Activated naive CD8-positive, alpha-beta T cell (primary cell): ENCODE data around the gene FAM219A.

ENCODE experiments used
- H3K27ac Mint-ChIP-seq: one replicate; pipeline ENCODE4 v1.8.0; 2021; ENCODE audit warnings: mixed read lengths
- H3K27me3 Mint-ChIP-seq: one replicate; pipeline ENCODE4 v1.8.0; 2021; ENCODE audit warnings: mixed read lengths
- H3K36me3 Mint-ChIP-seq: one replicate; pipeline ENCODE4 v1.8.0; 2021; ENCODE audit warnings: mixed read lengths
- H3K4me1 Mint-ChIP-seq: one replicate; pipeline ENCODE4 v1.8.0; 2021; ENCODE audit warnings: low read depth, mixed read lengths
- H3K4me3 Mint-ChIP-seq: one replicate; pipeline ENCODE4 v1.8.0; 2021; ENCODE audit warnings: mild to moderate bottlenecking, mixed read lengths
- H3K9me3 Mint-ChIP-seq: one replicate; pipeline ENCODE4 v1.8.0; 2021; ENCODE audit warnings: low read depth, mixed read lengths

FAM219A gene

DNA sequence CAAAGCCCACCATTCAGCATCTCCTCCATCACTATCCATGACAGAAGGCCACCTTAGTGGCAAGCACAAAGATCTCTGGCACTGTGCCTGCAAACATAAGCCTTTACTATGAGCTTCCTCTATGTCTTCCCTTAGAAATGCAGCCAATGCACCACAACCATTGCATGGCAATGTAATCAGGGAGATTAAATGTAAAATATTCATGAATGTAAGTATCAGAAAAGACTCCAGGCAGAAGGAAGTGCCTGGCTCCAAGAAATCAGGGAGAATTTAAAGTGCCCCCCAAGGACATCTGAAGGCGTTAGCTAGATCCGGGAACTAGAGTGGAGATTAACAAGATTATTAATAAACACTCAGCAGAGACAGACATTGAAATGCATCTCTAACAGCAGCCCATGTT lies 49.2 kb downstream of the FAM219A start:
- H3K27ac Mint-ChIP-seq, result no peak overlapping the region

DNA sequence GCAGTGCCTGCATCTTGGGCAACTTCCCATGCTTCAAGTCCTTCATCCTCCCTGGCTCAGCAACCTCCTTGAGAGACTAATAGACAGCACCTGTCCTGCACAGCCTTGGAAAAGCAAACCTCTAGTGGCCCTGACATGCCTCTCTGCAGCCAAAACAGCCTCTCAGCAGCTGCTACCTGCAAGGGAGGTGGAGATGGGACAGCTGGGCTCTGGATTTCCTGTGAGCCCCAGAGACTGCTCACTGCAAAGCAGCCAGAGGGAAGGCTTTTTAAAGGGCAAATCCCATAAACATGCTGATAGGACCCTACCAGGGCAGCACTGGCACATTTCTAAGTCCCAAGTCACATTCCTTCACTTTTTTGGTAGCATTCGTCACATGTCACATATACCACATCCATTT lies 50.2 kb downstream of the FAM219A start:
- no peak overlapping the region for H3K27ac Mint-ChIP-seq
- H3K27me3 Mint-ChIP-seq, result no peaks in the 10 kb centered on the region

More for the DNA sequence above, 49.2 kb downstream of the FAM219A start:
- Mint-ChIP-seq H3K9me3 (no peaks in the 10 kb centered on the region), H3K4me1 (no peaks in the 10 kb centered on the region), H3K27me3 (no peaks in the 10 kb centered on the region), H3K4me3 (no peak overlapping the region), H3K36me3 (peaks cover 8% of the 10 kb centered on the region)

DNA sequence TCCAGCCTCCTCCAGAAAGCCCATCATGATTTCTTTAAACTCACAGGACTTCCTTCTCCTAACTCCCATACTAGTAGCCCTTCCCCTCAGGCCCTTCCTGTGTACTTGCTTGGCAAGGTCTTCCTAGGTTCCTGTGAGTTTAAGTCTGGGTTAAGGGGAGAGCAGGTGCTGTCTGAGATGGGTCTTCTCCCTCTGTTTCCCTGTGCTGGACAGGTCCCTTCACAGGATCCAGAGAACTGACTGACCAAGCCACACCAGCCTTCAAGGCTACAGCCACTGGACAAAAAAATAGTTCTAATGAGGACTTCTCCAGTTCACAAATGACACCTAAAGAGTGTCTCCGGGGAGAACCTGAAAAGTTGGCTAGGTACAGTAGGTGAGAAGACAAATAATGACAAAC lies 52.2 kb downstream of the FAM219A start:
- Mint-ChIP-seq H3K9me3 (no peaks in the 10 kb centered on the region), H3K4me3 (no peak overlapping the region), H3K27me3 (no peaks in the 10 kb centered on the region), H3K27ac (no peak overlapping the region), H3K4me1 (no peaks in the 10 kb centered on the region), H3K36me3 (peaks cover 9% of the 10 kb centered on the region)

More for the DNA sequence above, 50.2 kb downstream of the FAM219A start:
- Mint-ChIP-seq H3K36me3 (peaks cover 14% of the 10 kb centered on the region), H3K9me3 (no peaks in the 10 kb centered on the region), H3K4me3 (no peak overlapping the region), H3K4me1 (no peaks in the 10 kb centered on the region)

DNA sequence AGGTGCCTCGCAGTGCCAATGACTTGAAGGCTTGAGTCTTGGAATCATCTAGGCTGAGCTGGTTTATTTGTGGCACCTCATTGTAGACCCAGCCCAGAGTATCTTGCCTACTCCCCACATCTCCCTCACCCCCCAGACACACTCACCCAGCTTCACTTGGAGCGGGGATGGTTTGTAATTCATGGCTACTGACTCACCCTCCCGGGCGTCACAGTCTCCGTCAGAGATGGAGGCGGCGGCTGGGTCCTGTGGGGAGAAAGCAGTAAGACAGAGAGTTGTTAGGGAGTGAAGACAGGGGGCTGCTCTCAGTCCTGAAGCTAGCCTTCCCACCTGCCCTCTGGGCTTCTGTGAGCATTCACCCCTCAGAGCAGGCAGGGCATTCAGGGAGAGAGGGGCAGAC lies 52.7 kb downstream of the FAM219A start:
- Mint-ChIP-seq H3K36me3 (peaks cover 9% of the 10 kb centered on the region), H3K4me3 (no peak overlapping the region), H3K27me3 (no peaks in the 10 kb centered on the region), H3K4me1 (no peaks in the 10 kb centered on the region), H3K27ac (no peak overlapping the region), H3K9me3 (no peaks in the 10 kb centered on the region)

DNA sequence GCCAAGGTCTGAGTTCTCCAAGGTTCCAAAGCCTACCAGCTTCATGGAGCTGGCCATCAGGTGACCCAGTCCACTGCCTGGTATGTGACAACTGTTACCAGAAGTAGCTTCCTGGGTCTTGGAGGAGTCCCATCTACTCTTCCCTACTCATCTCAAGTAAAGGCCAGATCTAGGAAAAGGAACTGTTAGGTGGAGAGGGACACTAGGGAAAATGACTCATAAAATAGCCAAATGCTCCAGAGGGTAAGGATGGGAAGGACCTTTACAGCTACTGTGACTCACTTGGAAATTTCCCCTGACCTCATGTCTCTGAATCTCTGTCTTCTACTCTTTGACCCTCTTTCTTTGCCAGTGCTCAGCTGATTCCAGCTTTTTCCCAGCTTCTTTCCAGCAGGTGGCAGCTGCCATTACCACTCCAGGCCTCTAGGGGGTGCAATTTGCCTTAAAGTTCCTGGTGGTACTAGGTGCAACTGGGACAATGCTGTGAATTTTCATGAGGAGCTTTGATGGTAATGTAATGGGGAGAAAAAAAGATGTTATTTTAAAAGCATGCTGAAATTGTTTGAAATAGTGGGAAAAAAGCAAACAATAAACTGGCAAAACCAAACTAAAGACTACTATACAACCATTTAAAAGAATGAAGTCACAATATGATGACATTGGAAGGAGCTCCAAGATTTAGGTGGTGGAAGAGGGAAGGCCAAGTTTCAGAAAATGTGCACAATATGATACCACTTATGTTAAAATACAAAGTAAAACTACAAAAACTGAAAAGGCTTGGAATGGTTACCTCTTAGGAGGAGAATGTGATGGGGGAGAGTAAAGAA lies 54.6 kb downstream of the FAM219A start:
- Mint-ChIP-seq H3K27me3 (no peaks in the 10 kb centered on the region), H3K4me3 (no peak overlapping the region), H3K36me3 (peaks cover 9% of the 10 kb centered on the region), H3K27ac (no peak overlapping the region), H3K4me1 (no peaks in the 10 kb centered on the region), H3K9me3 (no peaks in the 10 kb centered on the region)

DNA sequence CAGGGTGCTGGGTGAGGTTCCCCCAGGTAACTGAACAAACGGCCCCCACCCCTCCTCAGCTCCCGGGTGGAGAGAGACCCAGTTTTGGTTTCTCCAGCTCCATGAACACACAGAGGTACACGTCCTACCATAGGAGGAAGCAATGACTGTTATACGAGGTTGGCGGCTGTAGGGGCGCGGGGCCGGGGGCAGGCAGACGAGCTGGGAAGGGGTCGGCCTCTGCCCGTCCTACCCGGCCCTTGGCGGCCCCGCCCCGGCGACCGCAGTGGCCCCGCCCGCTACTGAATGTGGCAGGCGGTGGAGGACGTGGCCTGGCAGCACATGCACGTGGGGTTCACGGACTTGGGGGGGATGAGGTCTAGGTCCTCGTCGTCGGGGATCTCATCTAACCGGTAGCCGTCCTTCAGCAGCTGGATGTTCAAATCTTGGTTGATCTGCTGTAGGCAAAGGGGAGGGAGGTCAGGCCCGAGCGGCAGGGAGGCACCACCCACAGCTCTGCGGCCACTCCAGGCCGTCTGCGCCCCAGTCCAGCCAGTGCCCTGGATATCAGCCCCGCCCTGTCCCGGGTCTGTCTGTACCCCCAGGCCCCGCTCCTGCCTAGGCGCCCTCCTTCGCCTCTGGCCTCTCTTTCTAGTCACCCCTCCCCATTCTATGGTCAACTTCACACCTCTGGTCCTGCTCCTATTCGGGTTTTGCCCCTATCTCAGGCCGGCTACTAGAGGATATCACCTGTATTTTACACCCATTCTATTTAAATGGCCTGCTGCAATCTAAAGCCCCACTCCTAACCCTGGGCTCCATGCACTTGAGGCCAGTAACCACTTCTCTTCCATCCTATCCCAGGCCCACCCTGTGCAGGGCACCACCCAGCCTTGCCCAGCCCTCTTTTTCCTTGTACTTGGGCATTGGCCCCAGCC lies 57.4 kb downstream of the FAM219A start:
- Mint-ChIP-seq H3K36me3 (peaks cover 9% of the 10 kb centered on the region), H3K9me3 (no peaks in the 10 kb centered on the region), H3K27ac (no peak overlapping the region), H3K27me3 (no peaks in the 10 kb centered on the region), H3K4me1 (no peaks in the 10 kb centered on the region), H3K4me3 (no peak overlapping the region)

DNA sequence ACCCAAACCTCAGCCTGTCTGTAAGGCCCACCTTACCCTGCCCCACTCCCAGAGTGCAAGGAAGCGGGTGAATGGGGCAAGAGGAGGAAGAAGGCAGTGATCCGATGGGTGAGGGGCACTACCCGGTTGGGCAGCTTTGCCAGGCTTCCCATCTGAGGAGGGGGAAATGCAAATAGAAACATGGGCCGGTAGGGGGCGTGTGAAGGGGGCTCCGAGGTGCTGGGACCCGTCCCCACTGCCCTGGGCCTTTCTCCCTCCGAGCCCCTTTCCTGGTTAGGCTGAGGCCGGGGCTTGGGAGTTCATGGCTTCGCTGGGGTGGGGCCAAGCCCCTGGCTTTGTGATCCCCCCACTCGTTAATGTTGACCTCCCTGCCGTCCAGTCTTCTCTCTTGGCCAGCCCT lies 58.1 kb downstream of the FAM219A start:
- Mint-ChIP-seq H3K27me3 (no peaks in the 10 kb centered on the region), H3K9me3 (no peaks in the 10 kb centered on the region), H3K4me1 (no peaks in the 10 kb centered on the region), H3K4me3 (no peak overlapping the region), H3K36me3 (peaks cover 9% of the 10 kb centered on the region), H3K27ac (no peak overlapping the region)

DNA sequence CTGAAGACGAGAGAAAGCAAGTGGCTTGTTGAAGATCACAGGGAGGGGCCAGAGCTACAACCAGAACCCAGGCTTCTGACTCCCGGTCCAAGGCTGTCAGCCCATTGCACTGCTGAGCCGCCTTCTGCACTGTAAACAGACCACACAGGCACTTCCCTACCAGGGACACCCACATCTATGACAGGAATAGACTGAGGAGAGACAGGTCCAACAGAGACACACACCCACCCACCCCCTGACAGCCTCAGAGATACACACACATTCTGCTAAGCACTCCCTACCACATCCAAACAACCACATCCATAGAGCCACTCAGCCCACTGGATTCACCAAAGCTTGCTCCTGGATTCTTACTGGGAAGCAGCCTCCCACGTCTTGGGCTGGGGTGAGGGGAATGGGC lies 58.6 kb downstream of the FAM219A start:
- H3K27me3 Mint-ChIP-seq, result no peaks in the 10 kb centered on the region
- peaks cover 9% of the 10 kb centered on the region for H3K36me3 Mint-ChIP-seq
- H3K4me1 Mint-ChIP-seq, result no peaks in the 10 kb centered on the region
- H3K9me3 Mint-ChIP-seq, result no peaks in the 10 kb centered on the region
- no peak overlapping the region for H3K27ac Mint-ChIP-seq
- H3K4me3 Mint-ChIP-seq, result no peak overlapping the region

DNA sequence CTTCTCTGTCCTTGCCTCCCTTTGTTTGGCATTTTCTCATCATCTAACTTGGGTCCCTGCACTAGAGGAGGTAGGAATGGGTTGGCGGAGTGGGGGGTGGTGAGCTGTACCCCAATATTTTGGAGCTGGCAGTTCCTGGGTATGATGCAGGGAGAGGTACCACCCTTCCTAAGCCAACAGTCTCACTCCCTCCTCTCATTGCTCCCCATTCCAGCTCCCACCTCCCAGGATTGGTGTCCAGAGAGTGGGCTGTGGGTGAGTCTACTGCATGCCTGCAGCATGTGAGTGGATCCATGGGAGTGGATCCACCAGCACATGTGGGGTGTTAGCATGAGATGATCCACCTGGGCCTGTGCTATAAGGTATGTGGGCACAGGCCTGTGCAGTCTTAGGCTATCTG lies 59.5 kb downstream of the FAM219A start:
- Mint-ChIP-seq H3K27me3 (no peaks in the 10 kb centered on the region), H3K4me3 (no peak overlapping the region), H3K27ac (no peak overlapping the region), H3K4me1 (no peaks in the 10 kb centered on the region), H3K9me3 (no peaks in the 10 kb centered on the region), H3K36me3 (peaks cover 6% of the 10 kb centered on the region)

DNA sequence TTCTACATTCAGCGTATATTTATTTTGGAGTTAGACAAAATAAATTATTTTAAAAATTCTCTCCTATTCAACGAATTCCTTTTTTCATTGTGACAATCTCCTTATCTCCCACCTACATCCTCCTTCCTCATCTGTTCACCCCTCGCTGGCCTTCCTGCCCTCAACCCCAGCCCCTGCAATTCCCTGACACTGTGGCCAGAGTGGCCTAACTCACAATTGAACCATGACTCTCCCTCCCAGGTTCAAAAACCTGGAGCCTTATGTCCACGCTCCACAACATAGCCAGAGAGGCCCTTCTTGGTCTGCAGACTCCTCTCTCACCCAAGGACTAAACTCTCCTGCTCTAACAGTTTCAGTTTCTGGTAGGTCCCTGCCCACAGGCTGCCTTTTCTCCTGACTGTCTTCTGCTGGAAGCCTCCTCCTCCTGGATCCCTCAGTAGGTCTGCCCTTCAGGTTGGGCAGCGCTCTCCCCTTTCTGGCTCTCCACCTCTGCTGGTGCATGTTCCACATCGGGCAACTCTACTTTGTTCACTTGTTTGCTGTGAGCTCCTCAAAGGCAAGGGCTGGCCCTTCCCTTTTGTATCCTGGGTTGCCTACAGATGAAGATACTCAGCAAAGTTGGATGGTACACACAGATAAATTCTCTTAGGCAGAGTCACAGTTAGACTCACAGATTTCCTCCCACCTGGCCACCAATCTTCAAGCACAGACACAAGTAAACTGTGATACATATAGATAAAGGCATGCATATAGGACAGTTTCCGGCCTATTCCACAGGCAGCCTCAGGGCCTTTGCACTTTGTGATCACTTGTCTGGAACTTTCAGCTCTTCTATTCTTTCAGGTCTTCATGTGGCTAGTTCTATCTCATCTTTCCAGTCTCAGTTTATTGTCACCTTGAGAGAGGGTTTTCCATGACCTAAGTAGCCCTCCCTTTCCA lies 61.8 kb downstream of the FAM219A start:
- H3K4me1 Mint-ChIP-seq, result no peaks in the 10 kb centered on the region
- H3K9me3 Mint-ChIP-seq, result no peaks in the 10 kb centered on the region
- no peaks in the 10 kb centered on the region for H3K36me3 Mint-ChIP-seq
- no peak overlapping the region for H3K4me3 Mint-ChIP-seq
- no peak overlapping the region for H3K27ac Mint-ChIP-seq
- H3K27me3 Mint-ChIP-seq, result no peaks in the 10 kb centered on the region

DNA sequence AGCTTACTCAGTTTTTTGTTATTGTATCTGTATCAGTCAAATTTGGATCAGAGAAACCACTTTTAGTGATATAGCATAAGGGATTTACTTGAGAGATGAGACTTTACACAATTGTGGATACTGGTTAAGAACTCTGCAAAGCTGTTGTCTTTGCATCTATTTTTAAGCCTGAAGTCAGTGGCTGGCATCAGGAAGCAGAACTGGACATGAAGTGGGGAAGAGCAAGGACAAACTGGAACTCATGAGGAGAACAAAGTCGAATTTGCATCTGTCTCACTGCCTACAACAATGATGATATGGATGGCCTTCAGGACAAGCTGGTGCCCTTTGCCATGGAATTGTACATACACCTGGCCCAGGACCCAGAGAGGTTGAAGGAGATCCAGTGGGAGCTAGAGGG lies 65.9 kb downstream of the FAM219A start:
- Mint-ChIP-seq H3K27me3 (no peaks in the 10 kb centered on the region), H3K27ac (no peak overlapping the region), H3K4me3 (no peak overlapping the region), H3K4me1 (no peaks in the 10 kb centered on the region), H3K9me3 (no peaks in the 10 kb centered on the region), H3K36me3 (peaks cover 2% of the 10 kb centered on the region)

DNA sequence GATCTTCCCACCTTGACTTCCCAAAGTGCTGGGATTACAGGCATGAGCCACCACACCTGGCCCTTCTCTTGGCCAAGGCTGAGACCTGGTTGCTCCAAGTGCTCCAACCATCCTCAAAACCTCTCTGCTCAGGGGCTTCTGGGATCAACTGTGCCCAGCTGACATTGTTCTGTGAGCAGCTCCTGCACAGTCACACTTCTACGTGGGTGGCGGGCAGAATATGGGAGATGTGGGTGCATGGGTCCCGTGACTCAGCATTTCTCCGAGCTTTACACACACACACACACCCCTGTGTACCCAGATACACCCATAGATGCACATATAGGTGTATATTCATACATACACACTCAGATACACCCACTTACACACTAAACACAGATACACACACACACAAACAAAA lies 71.1 kb downstream of the FAM219A start:
- no peak overlapping the region for H3K27ac Mint-ChIP-seq
- no peaks in the 10 kb centered on the region for H3K27me3 Mint-ChIP-seq
- no peaks in the 10 kb centered on the region for H3K9me3 Mint-ChIP-seq
- no peaks in the 10 kb centered on the region for H3K4me1 Mint-ChIP-seq
- peaks cover 2% of the 10 kb centered on the region for H3K36me3 Mint-ChIP-seq
- H3K4me3 Mint-ChIP-seq, result no peak overlapping the region

DNA sequence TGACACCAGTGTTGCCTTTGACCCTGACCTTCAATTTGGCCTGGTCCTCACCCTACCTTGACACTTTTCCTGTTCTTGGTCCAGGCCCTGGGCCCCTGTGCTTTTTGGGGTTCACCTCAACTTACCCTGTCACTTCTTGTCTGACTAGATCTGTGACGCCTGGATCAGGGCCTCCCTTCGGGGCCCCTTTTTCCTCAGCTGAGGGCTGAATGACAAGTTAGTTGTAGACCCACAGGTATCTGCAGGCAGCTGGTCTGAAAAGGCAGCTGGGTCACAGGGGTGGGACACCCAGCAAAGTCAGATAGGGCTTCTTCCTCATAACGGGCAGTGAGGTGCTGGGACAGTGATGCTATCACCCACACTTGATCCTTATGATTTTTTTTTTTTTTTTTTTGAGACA lies 71.7 kb downstream of the FAM219A start:
- Mint-ChIP-seq H3K9me3 (no peaks in the 10 kb centered on the region), H3K36me3 (peaks cover 2% of the 10 kb centered on the region), H3K27me3 (no peaks in the 10 kb centered on the region), H3K4me1 (no peaks in the 10 kb centered on the region), H3K4me3 (no peak overlapping the region), H3K27ac (no peak overlapping the region)

DNA sequence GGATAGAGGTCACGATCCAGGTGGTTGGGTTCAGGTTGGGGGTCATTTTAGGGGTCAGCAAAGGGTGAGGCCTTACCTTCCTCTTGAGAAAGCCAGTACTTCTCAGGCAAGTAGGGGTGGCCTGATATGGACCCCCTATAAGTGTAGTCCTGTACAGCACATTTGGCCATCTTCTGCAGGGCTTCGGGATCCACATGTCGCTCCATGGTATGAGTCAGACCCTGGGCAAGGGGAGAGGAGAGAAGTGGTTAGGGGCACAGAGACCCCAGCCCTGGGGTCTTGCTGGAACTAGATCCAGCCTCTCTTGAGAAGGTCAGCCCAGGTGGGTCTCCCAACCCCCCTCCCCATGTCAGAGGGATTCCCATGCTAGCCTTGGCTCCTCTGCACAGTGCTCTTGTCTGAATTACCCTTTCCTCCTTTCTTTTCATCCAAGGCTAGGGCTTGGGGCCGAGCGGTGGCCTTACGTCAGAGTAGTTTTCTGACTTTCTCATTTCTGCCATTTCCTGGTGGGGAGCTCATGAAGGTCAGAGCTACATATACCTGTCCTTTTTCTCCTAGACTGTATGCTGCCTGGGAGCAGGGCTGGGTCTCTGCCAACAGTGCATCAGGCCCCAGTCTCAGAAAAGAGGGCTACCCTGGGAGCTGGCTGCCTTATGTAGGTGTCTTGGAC lies 72.7 kb downstream of the FAM219A start:
- Mint-ChIP-seq H3K4me1 (peaks cover 7% of the 10 kb centered on the region), H3K27me3 (no peaks in the 10 kb centered on the region), H3K36me3 (peaks cover 2% of the 10 kb centered on the region), H3K4me3 (no peak overlapping the region), H3K9me3 (no peaks in the 10 kb centered on the region), H3K27ac (no peak overlapping the region)
